Pericardium fibroblast (primary cell): ENCODE measurements around the gene UPK3BL1. TPM values are rescaled to one million over a fixed set of nuclear protein-coding genes. Genes with fewer than 3 reads are reported as not detected.

ENCODE experiments used
- total RNA-seq: library from RNA; depleted of rRNA; stranded (reverse); fragments of >200 nt; gene quantifications from 2 replicates; pipeline ENCODE4 v1.2.3, GENCODE V29; 2015

Gene UPK3BL1
- total RNA-seq = 20.4 and 22.5 TPM in 2 replicates

GRCh38 chr7:102642691-102643090 lies at the start of gene UPK3BL1:
UPK3BL1 (minus strand) TSS chr7:102642791; CDS start chr7:102642741, 50 bp downstream.

GRCh38 chr7:102671166-102671955 lies 28.8 kb upstream of the UPK3BL1 start, which contains the start of gene POLR2J2:
POLR2J2 (minus strand) TSS chr7:102671663; CDS start chr7:102671601, 62 bp downstream.

GRCh38 chr7:102649924-102650323 lies 7.3 kb upstream of the UPK3BL1 start, which contains the start of gene SPDYE2B:
SPDYE2B (plus strand) TSS chr7:102650319; CDS start chr7:102652349, 2,030 bp downstream.

GRCh38 chr7:102616507-102617125 lies 26.0 kb downstream of the UPK3BL1 start, which contains the start of gene RASA4:
RASA4 (minus strand) TSS chr7:102616756; CDS start chr7:102616689, 67 bp downstream.

Other genes starting within 250 kb of the UPK3BL1 start
- 11.2 and 14.8 TPM in 2 replicates for gene PRKRIP1, start 246.4 kb downstream of the UPK3BL1 start, total RNA-seq
- 28.3 and 34.1 TPM in 2 replicates for gene ORAI2, start 209.2 kb downstream of the UPK3BL1 start, total RNA-seq
- gene ALKBH4, start 177.9 kb downstream of the UPK3BL1 start, total RNA-seq = 22.4 and 28.2 TPM in 2 replicates
- gene LRWD1, start 177.8 kb downstream of the UPK3BL1 start, total RNA-seq = 5.6 and 7.5 TPM in 2 replicates
- gene POLR2J, start 163.9 kb downstream of the UPK3BL1 start, total RNA-seq = 24.0 and 47.8 TPM in 2 replicates
- 1.8 and 10.6 TPM in 2 replicates for gene RASA4B, start 125.0 kb downstream of the UPK3BL1 start, total RNA-seq
- gene UPK3BL2, start 99.1 kb downstream of the UPK3BL1 start, total RNA-seq = 0.09 and 0.35 TPM in 2 replicates
- not detected in 2 replicates for gene SPDYE2, start 91.6 kb downstream of the UPK3BL1 start, total RNA-seq
- 4.1 and 13.4 TPM in 2 replicates for gene POLR2J3, start 70.2 kb downstream of the UPK3BL1 start, total RNA-seq
- 6.0 and 9.3 TPM in 2 replicates for gene RASA4, start 26.0 kb downstream of the UPK3BL1 start, total RNA-seq
- gene SPDYE2B, start 7.5 kb upstream of the UPK3BL1 start, total RNA-seq = not detected in 2 replicates
- gene POLR2J2, start 28.9 kb upstream of the UPK3BL1 start, total RNA-seq = 0.23 TPM in 1 of 2 replicates, not detected in the other
- 2.3 and 4.0 TPM in 2 replicates for gene FAM185A, start 106.2 kb upstream of the UPK3BL1 start, total RNA-seq